Uterus (tissue), 4 donors: ENCODE results near the gene KDM4C. TPM values are rescaled to one million over a fixed set of nuclear protein-coding genes. Genes with fewer than 3 reads are reported as not detected.

Experiments used
- DNase-seq, 2 donors: peaks; one replicate each; pipeline ENCODE4 v3.0.0-alpha.2; 2019 to 2020
- H3K27ac ChIP-seq, 2 donors: fragments of 200-600 bp; sonication (generic); 1 replicate in 1 of 2; 2 replicates in 1 of 2; pipeline ENCODE4 v1.5.1; 2016 to 2018
- H3K27me3 ChIP-seq, 2 donors: fragments of 200-600 bp; sonication (generic); one replicate each; pipeline ENCODE4 v1.5.1; 2018 to 2019; ENCODE audit warnings: control low read depth in 1 of 2
- H3K36me3 ChIP-seq, 2 donors: fragments of 200-600 bp; sonication (generic); one replicate each; pipeline ENCODE4 v1.5.1; 2019; ENCODE audit warnings: control low read depth in 1 of 2
- H3K4me1 ChIP-seq, 2 donors: fragments of 200-600 bp; sonication (generic); one replicate each; pipeline ENCODE4 v1.5.1; 2018 to 2019; ENCODE audit warnings: control low read depth in 1 of 2
- H3K4me3 ChIP-seq, 2 donors: fragments of 200-600 bp; sonication (generic); 1 replicate in 1 of 2; 2 replicates in 1 of 2; pipeline ENCODE4 v1.5.1; 2018 to 2019; ENCODE audit warnings: mild to moderate bottlenecking in 1 of 2
- H3K9me3 ChIP-seq, 2 donors: fragments of 200-600 bp; sonication (generic); one replicate each; pipeline ENCODE4 v1.5.1; 2019; ENCODE audit warnings: control low read depth in 1 of 2
- POLR2A ChIP-seq, 2 donors: fragments of 450-650 bp; IDR thresholded peaks; one replicate each; pipeline ENCODE4 v1.6.1; 2016; ENCODE audit warnings: antibody characterized with exemption in 2 of 2, mild to moderate bottlenecking in 1 of 2, moderate library complexity in 1 of 2
- intact Hi-C: fragments of 100-400 bp; cut with DNase I; formaldehyde crosslinking; loops from one replicate; pipeline ENCODE4 v1.15.1; 2023; ENCODE audit warnings: low total_unique reads
- total RNA-seq, 4 donors: library from RNA; depleted of rRNA in 3 of 4; stranded (reverse); fragments of >200 nt in 3 of 4; gene quantifications; one replicate each; pipeline versions ENCODE4 v1.1.0 to v1.2.4, GENCODE V29; 2014 to 2023
- TF ChIP-seq, protein P1 (sequence below), 4 experiments: fragments of 200-600 bp in 2 of 4; fragments of 450-650 bp in 2 of 4; sonication (generic) in 2 of 4; IDR thresholded peaks; one replicate each; pipeline ENCODE4 v1.5.1; 2016 to 2019; ENCODE audit warnings: antibody characterized with exemption in 4 of 4, mild to moderate bottlenecking in 2 of 4, moderate library complexity in 1 of 4
- donor health status: DM: yes; HTN: yes; CAD: no.

The KDM4C gene
- total RNA-seq, 4 donors from 2014 or later = 29.1 to 61.4 (median 45.5) TPM

- intact Hi-C loops = no loop called here
- Histone ChIP-seq H3K4me3 (no peak overlapping the region), H3K27me3 (no peaks in the 10 kb centered on the region), H3K9me3 (no peaks in the 10 kb centered on the region), H3K36me3 (no peaks in the 10 kb centered on the region), H3K27ac (no peak overlapping the region), H3K4me1 (no peaks in the 10 kb centered on the region)
- TF ChIP-seq, protein P1, sequence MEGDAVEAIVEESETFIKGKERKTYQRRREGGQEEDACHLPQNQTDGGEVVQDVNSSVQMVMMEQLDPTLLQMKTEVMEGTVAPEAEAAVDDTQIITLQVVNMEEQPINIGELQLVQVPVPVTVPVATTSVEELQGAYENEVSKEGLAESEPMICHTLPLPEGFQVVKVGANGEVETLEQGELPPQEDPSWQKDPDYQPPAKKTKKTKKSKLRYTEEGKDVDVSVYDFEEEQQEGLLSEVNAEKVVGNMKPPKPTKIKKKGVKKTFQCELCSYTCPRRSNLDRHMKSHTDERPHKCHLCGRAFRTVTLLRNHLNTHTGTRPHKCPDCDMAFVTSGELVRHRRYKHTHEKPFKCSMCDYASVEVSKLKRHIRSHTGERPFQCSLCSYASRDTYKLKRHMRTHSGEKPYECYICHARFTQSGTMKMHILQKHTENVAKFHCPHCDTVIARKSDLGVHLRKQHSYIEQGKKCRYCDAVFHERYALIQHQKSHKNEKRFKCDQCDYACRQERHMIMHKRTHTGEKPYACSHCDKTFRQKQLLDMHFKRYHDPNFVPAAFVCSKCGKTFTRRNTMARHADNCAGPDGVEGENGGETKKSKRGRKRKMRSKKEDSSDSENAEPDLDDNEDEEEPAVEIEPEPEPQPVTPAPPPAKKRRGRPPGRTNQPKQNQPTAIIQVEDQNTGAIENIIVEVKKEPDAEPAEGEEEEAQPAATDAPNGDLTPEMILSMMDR (IDR thresholded peaks at IDR 0.05) = no peak
- no peak for TF ChIP-seq POLR2A (IDR thresholded peaks at IDR 0.05)
- DNase-seq = no peak
Measured at GRCh38 chr9:6969805-6970204, 212.0 kb downstream of the KDM4C start.

DNA sequence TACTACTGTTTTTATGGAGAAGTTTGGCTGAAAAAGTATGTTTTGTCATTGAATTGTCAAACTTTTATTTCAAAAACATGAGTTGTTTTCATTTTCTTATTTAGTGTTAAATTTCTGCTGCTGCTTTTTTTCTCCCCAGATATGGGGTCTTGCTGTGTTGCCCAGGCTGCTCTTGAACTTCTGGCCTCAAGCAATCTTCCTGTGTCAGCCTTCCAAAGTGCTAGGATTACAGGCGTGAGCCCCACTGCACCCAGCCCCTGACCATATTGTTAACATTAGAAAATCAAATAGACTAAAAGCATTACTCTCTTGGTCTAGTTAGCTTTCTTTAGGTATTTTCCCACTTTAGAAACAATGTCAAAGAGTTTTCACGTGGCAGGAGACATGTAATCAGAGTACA, 215.3 kb downstream of the KDM4C start:
- no peaks in the 10 kb centered on the region for H3K4me1 ChIP-seq
- intact Hi-C loops = no loop called here
- H3K36me3 ChIP-seq = no peaks in the 10 kb centered on the region
- no peak for TF ChIP-seq POLR2A (IDR thresholded peaks at IDR 0.05)
- TF ChIP-seq, protein P1 (IDR thresholded peaks at IDR 0.05) = no peak
- H3K27me3 ChIP-seq = no peaks in the 10 kb centered on the region
- H3K4me3 ChIP-seq = no peak overlapping the region
- H3K9me3 ChIP-seq = no peaks in the 10 kb centered on the region
- H3K27ac ChIP-seq = no peak overlapping the region
- DNase-seq = no peak

GRCh38 chr9:6973762-6974161, 216.0 kb downstream of the KDM4C start:
- Histone ChIP-seq H3K27ac (no peak overlapping the region), H3K27me3 (no peaks in the 10 kb centered on the region), H3K4me3 (no peak overlapping the region), H3K36me3 (no peaks in the 10 kb centered on the region), H3K4me1 (no peaks in the 10 kb centered on the region), H3K9me3 (no peaks in the 10 kb centered on the region)
- TF ChIP-seq, protein P1 (IDR thresholded peaks at IDR 0.05) = no peak
- TF ChIP-seq POLR2A (IDR thresholded peaks at IDR 0.05) = no peak
- DNase-seq = no peak
- intact Hi-C loops = no loop called here

GRCh38 chr9:6975198-6975597, 217.4 kb downstream of the KDM4C start:
- Histone ChIP-seq H3K4me1 (no peaks in the 10 kb centered on the region), H3K27ac (no peak overlapping the region), H3K27me3 (no peaks in the 10 kb centered on the region), H3K4me3 (no peak overlapping the region), H3K9me3 (no peaks in the 10 kb centered on the region), H3K36me3 (no peaks in the 10 kb centered on the region)
- DNase-seq = no peak
- intact Hi-C loops = no loop called here
- TF ChIP-seq POLR2A (IDR thresholded peaks at IDR 0.05) = no peak
- TF ChIP-seq, protein P1 (IDR thresholded peaks at IDR 0.05) = no peak

- Histone ChIP-seq H3K36me3 (no peaks in the 10 kb centered on the region), H3K4me3 (no peak overlapping the region), H3K27me3 (no peaks in the 10 kb centered on the region), H3K9me3 (no peaks in the 10 kb centered on the region), H3K27ac (no peak overlapping the region), H3K4me1 (no peaks in the 10 kb centered on the region)
- TF ChIP-seq, protein P1 (IDR thresholded peaks at IDR 0.05) = no peak
- no peak for TF ChIP-seq POLR2A (IDR thresholded peaks at IDR 0.05)
- intact Hi-C loops = no loop called here
- no peak for DNase-seq
Measured at GRCh38 chr9:6977761-6978160, 220.0 kb downstream of the KDM4C start.
